WERI-Rb-1 (cell line): ENCODE results near the gene LYPLA2.

Experiments used
- DNase-seq: peaks from one replicate; pipeline ENCODE4 v3.0.0-alpha.2; 2020
- H3K27ac ChIP-seq: fragments of 250-450 bp; sonication (Bioruptor Pico); 2 replicates; pipeline ENCODE4 v1.5.1; 2020; ENCODE audit warnings: mild to moderate bottlenecking, moderate library complexity
- H3K27me3 ChIP-seq: fragments of 250-450 bp; sonication (Bioruptor Pico); 2 replicates; pipeline ENCODE4 v1.5.1; 2021; ENCODE audit warnings: mild to moderate bottlenecking, low read depth, moderate library complexity; ENCODE audit not compliant: insufficient read depth, severe bottlenecking
- H3K36me3 ChIP-seq: fragments of 250-450 bp; sonication (Bioruptor Pico); 2 replicates; pipeline ENCODE4 v1.5.1; 2020; ENCODE audit warnings: mild to moderate bottlenecking, moderate library complexity
- H3K4me3 ChIP-seq: 2 replicates; pipeline ENCODE4 v1.5.1; 2011; ENCODE audit warnings: low read depth, mild to moderate bottlenecking, control low read depth, low read length
- H3K9me3 ChIP-seq: fragments of 250-450 bp; sonication (Bioruptor Pico); 2 replicates; pipeline ENCODE4 v1.5.1; 2021; ENCODE audit warnings: mild to moderate bottlenecking, moderate library complexity; ENCODE audit not compliant: severe bottlenecking
- TF ChIP-seq, protein P1 (sequence below): IDR thresholded peaks from 2 replicates; pipeline ENCODE4 v1.5.1; 2011; ENCODE audit warnings: low read depth, mild to moderate bottlenecking, control low read depth, inconsistent platforms, low read length

The LYPLA2 gene

GRCh38 chr1:23748016-23748415 lies 42.9 kb upstream of the LYPLA2 start:
- TF ChIP-seq, protein P1, sequence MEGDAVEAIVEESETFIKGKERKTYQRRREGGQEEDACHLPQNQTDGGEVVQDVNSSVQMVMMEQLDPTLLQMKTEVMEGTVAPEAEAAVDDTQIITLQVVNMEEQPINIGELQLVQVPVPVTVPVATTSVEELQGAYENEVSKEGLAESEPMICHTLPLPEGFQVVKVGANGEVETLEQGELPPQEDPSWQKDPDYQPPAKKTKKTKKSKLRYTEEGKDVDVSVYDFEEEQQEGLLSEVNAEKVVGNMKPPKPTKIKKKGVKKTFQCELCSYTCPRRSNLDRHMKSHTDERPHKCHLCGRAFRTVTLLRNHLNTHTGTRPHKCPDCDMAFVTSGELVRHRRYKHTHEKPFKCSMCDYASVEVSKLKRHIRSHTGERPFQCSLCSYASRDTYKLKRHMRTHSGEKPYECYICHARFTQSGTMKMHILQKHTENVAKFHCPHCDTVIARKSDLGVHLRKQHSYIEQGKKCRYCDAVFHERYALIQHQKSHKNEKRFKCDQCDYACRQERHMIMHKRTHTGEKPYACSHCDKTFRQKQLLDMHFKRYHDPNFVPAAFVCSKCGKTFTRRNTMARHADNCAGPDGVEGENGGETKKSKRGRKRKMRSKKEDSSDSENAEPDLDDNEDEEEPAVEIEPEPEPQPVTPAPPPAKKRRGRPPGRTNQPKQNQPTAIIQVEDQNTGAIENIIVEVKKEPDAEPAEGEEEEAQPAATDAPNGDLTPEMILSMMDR: no peak
- H3K4me3 ChIP-seq: no peak overlapping the region
- H3K27me3 ChIP-seq: no peaks in the 10 kb centered on the region
- no peaks in the 10 kb centered on the region for H3K9me3 ChIP-seq
- DNase-seq: no peak
- H3K27ac ChIP-seq: no peak overlapping the region
- peaks cover 66% of the 10 kb centered on the region for H3K36me3 ChIP-seq

GRCh38 chr1:23751050-23751814 lies 39.7 kb upstream of the LYPLA2 start:
- H3K27ac ChIP-seq: no peak overlapping the region
- DNase-seq: peak; percentile 56
- TF ChIP-seq, protein P1: peak; percentile 87
- peaks cover 85% of the 10 kb centered on the region for H3K36me3 ChIP-seq
- H3K9me3 ChIP-seq: no peaks in the 10 kb centered on the region
- no peak overlapping the region for H3K4me3 ChIP-seq
- H3K27me3 ChIP-seq: no peaks in the 10 kb centered on the region

GRCh38 chr1:23751815-23752200 lies 39.1 kb upstream of the LYPLA2 start:
- Histone ChIP-seq H3K27me3 (no peaks in the 10 kb centered on the region), H3K27ac (no peak overlapping the region), H3K9me3 (no peaks in the 10 kb centered on the region), H3K36me3 (peaks cover 88% of the 10 kb centered on the region), H3K4me3 (no peak overlapping the region)
- TF ChIP-seq, protein P1: no peak
- DNase-seq: no peak

DNA sequence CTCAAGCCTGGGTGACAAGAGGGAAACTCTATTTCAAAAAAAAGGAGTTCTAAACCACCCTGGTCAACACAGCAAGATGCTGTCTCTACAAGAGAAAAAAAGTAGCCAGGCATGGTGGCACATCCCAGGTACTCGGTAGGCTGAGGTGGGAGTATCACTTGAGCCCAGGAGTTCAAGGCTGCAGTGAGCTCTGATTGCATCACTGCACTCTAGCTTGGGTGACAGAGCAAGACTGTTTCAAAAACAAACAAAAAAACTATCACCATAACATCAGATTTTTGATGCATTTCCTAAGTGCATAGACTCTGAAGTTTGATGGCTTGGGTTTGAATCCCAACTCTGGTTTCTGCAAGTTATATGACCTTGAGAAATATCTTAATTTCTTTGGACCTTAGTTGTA lies 38.0 kb upstream of the LYPLA2 start:
- TF ChIP-seq, protein P1: no peak

DNA sequence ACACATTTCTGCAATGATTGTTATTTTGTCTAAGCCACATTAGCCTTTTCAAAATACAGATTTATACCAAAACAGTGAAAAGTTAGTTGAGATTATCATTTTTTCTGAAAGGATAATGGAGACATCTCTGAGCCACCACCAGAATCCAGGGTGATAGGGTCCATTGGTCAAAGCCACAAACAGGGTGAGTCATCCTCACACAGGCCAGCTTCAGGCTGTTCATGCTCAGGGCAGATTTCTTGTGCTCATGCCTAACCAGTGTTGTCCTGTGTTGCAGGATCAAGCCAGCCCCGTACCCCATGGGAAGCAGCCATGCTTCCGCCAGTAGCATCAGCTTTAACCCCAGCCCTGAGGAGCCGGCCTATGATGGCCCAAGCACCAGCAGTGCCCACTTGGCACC lies 34.3 kb upstream of the LYPLA2 start:
- Histone ChIP-seq H3K27me3 (no peaks in the 10 kb centered on the region), H3K9me3 (no peaks in the 10 kb centered on the region), H3K36me3 (peaks cover 96% of the 10 kb centered on the region), H3K27ac (no peak overlapping the region), H3K4me3 (no peak overlapping the region)
- no peak for DNase-seq
- TF ChIP-seq, protein P1: no peak

More for the DNA sequence above, 38.0 kb upstream of the LYPLA2 start:
- H3K4me3 ChIP-seq: no peak overlapping the region
- H3K36me3 ChIP-seq: peaks cover 89% of the 10 kb centered on the region
- no peak overlapping the region for H3K27ac ChIP-seq
- no peaks in the 10 kb centered on the region for H3K27me3 ChIP-seq
- no peak for DNase-seq
- no peaks in the 10 kb centered on the region for H3K9me3 ChIP-seq

DNA sequence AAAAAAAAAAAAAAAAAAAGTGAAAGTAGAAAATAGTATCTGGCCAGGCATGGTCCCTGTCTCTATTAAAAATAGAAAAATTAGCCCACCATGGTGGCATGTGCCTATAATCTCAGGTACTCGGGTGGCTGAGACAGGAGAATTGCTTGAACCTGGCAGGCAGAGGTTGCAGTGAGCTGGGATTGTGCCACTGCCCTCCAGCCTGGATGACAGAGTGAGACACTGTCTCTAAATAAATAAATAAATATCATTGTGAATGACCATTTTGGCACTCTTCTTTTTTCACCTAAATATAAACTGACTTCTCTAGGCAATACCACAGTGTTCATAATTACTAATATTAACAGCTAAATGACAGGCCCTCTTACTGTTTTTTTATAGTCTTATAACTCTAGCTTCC lies 33.1 kb upstream of the LYPLA2 start:
- H3K9me3 ChIP-seq: no peaks in the 10 kb centered on the region
- H3K27me3 ChIP-seq: no peaks in the 10 kb centered on the region
- peaks cover 85% of the 10 kb centered on the region for H3K36me3 ChIP-seq
- no peak overlapping the region for H3K27ac ChIP-seq
- H3K4me3 ChIP-seq: no peak overlapping the region
- no peak for DNase-seq
- TF ChIP-seq, protein P1: no peak
